Activated naive CD4-positive, alpha-beta T cell treated with anti-CD3 and anti-CD28 coated beads for 36 hours (primary cell): ENCODE results near the gene PLXNA2. TPM values are rescaled to one million over a fixed set of nuclear protein-coding genes. Genes with fewer than 3 reads are reported as not detected.

Experiments
- CTCF ChIA-PET: fragments of 350-600 bp; sonication (Branson Sonifier 250); formaldehyde crosslinking; loops from one replicate; lab custom pipeline; 2021; ENCODE audit warnings: antibody characterized with exemption; lab: Charles Lee
- DNase-seq: peaks from one replicate; pipeline ENCODE4 v3.0.0-alpha.2; 2020
- H3K27ac Mint-ChIP-seq: one replicate; pipeline ENCODE4 v1.8.0; 2021; ENCODE audit warnings: mild to moderate bottlenecking, mixed read lengths
- H3K27me3 Mint-ChIP-seq: one replicate; pipeline ENCODE4 v1.8.0; 2021; ENCODE audit warnings: low read depth, mixed read lengths
- H3K36me3 Mint-ChIP-seq: one replicate; pipeline ENCODE4 v1.8.0; 2021; ENCODE audit warnings: low read depth, mixed read lengths
- H3K4me1 Mint-ChIP-seq: one replicate; pipeline ENCODE4 v1.8.0; 2021; ENCODE audit warnings: low read depth, mixed read lengths
- H3K4me3 Mint-ChIP-seq: one replicate; pipeline ENCODE4 v1.8.0; 2021; ENCODE audit warnings: mild to moderate bottlenecking, moderate library complexity, mixed read lengths
- H3K9me3 Mint-ChIP-seq: one replicate; pipeline ENCODE4 v1.8.0; 2021; ENCODE audit warnings: mixed read lengths
- intact Hi-C: fragments of 100-400 bp; cut with micrococcal nuclease; formaldehyde crosslinking; loops from one replicate; pipeline ENCODE4 v1.15.1; 2023
- total RNA-seq, 2 experiments: library from RNA; stranded (reverse); gene quantifications; one replicate each; pipeline ENCODE4 v1.2.3, GENCODE V29; 2021

PLXNA2 gene
- total RNA-seq, 2 experiments from 2014 or later = 0.26 to 0.35 TPM

GRCh38 chr1:208156741-208157140 is 87.4 kb downstream of the PLXNA2 start:
- no peaks in the 10 kb centered on the region for H3K4me1 Mint-ChIP-seq
- CTCF ChIA-PET = interaction anchor here (1.2 kb wide), 1 partner anchor 135 kb away, joined by 4 read pairs; no protein-coding TSS in a partner anchor
- H3K27ac Mint-ChIP-seq = no peak overlapping the region
- H3K36me3 Mint-ChIP-seq = no peaks in the 10 kb centered on the region
- H3K27me3 Mint-ChIP-seq = peaks cover 2% of the 10 kb centered on the region
- DNase-seq = no peak
- intact Hi-C loops = no loop called here
- no peaks in the 10 kb centered on the region for H3K9me3 Mint-ChIP-seq
- no peak overlapping the region for H3K4me3 Mint-ChIP-seq

DNA sequence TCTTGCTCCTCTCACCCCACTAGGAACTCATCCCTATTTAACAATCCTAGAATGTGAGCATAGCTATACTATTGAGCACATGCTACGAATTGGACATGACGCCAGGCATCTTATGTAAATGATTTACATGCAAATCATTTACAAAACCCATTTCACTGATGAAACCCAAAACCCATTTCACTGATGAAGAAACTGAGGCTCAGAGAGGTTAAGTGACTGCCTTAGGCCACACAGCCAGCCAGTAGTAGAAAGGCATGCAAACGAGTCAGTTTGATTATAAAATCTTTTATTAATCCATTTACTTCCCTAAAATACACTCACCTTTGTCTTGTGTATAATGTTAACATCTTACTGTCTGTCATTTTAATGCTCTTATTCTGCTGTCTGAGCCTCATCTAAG is 87.9 kb downstream of the PLXNA2 start:
- intact Hi-C loops = no loop called here
- Mint-ChIP-seq H3K4me1 (no peaks in the 10 kb centered on the region), H3K4me3 (no peak overlapping the region), H3K36me3 (no peaks in the 10 kb centered on the region), H3K27ac (no peak overlapping the region), H3K27me3 (peaks cover 2% of the 10 kb centered on the region), H3K9me3 (no peaks in the 10 kb centered on the region)
- CTCF ChIA-PET = no interaction called here
- no peak for DNase-seq

DNA sequence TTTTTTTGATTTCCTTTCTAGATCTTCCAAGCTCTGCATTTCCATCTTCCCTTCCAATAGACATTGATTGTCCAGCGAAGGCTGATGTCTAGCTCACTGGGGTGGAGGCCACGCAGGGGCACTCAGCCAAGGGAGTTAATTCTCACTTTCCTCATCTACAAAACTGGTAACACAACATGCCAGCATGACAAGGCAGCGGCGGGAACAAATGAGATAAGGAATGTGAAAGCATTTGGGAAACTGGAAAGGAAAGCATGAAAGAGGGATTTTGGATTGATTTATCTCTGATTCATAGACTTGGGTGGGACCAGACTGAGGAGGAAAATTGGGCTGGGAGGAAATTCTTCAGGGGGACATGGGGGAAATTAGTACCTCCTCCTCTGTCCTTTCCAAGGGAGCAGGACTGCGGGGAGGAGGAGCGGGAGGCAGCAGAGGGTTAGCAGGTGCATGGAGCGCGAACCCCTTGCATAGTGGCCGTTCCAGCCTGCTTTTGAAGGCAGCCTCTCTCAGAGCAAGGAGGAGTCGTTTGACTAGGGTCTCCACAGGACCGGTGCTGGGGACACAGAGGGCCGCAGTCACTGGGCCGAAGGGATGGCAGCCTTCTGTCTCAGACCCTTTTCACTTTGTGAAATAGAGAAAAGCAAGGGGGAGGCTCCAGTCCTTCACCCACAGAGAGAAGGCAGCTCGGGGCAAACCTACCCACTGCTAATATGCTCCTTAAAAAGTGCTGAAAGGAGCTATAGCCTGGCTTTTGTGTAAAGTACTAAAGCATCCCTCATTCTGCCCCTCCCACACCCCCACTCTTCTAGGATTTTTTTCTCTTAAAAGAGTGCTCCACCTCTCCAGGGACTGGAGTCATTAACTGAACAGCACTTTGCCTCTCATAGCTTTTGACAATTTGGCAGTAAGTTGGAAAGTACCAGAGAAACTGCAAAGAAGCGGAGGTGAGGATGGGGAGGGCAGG is 89.2 kb downstream of the PLXNA2 start:
- Mint-ChIP-seq H3K4me3 (no peak overlapping the region), H3K27me3 (peaks cover 2% of the 10 kb centered on the region), H3K27ac (no peak overlapping the region), H3K4me1 (no peaks in the 10 kb centered on the region), H3K9me3 (no peaks in the 10 kb centered on the region), H3K36me3 (no peaks in the 10 kb centered on the region)
- CTCF ChIA-PET = interaction anchor here (1.8 kb wide), 1 partner anchor 23 kb away, joined by 4 read pairs; no protein-coding TSS in a partner anchor
- intact Hi-C loops = no loop called here
- DNase-seq = no peak

DNA sequence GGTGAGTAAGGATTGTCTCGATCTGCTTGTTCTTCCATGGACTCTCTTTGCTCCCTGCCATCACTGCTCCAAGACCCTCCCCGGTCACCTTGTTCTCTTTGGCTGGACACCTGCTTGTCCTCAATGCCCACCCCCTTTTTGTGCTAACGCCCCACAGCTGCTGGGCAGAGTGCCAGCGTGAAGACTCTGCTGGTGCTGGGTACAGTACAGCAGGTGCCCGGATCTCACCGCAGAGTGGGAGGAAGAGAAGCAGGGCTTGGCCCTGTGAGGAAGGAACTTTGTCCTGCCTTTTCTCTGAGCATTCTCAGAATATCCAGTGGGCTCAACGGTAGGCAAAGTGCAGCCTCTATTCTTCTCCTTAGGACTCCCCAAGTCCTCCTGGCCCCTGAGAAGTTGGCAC is 90.1 kb downstream of the PLXNA2 start:
- Mint-ChIP-seq H3K4me3 (no peak overlapping the region), H3K4me1 (no peaks in the 10 kb centered on the region), H3K9me3 (no peaks in the 10 kb centered on the region), H3K36me3 (no peaks in the 10 kb centered on the region), H3K27ac (no peak overlapping the region), H3K27me3 (peaks cover 2% of the 10 kb centered on the region)
- intact Hi-C loops = no loop called here
- CTCF ChIA-PET = interaction anchor here (1.8 kb wide), 1 partner anchor 22 kb away, joined by 4 read pairs; no protein-coding TSS in a partner anchor
- DNase-seq = no peak

DNA sequence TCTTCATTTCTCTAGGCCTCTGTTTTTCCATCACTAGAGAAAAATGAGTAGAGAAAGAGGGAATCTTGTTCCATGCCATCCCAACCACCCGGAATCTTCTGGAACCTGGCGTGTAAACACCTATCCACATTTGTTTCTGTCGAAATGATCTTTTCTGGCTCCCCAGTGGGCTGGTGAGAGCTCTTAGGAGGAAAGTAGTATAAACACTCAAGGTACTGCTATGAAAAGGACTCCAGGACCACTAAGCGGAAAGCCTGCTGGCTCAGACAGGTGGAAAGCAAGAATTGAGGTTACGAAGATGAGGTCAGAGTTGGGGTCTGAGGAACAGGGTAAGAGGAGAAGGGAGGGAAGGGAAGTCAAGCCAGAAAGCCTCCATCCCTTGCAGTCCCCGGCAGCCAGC is 90.8 kb downstream of the PLXNA2 start:
- DNase-seq = no peak
- Mint-ChIP-seq H3K27me3 (peaks cover 2% of the 10 kb centered on the region), H3K36me3 (no peaks in the 10 kb centered on the region), H3K9me3 (no peaks in the 10 kb centered on the region), H3K4me3 (no peak overlapping the region), H3K27ac (no peak overlapping the region), H3K4me1 (no peaks in the 10 kb centered on the region)
- intact Hi-C loops = no loop called here
- CTCF ChIA-PET = interaction anchor here (0.8 kb wide), 1 partner anchor 92 kb away, joined by 3 read pairs; no protein-coding TSS in a partner anchor

- no peak for DNase-seq
- Mint-ChIP-seq H3K27ac (no peak overlapping the region), H3K36me3 (no peaks in the 10 kb centered on the region), H3K9me3 (no peaks in the 10 kb centered on the region), H3K4me3 (no peak overlapping the region), H3K4me1 (no peaks in the 10 kb centered on the region), H3K27me3 (no peaks in the 10 kb centered on the region)
- intact Hi-C loops = no loop called here
- CTCF ChIA-PET = interaction anchor here (2.8 kb wide), 1 partner anchor 20 kb away, joined by 10 read pairs; no protein-coding TSS in a partner anchor
These were observed 92.2 kb downstream of the PLXNA2 start for GRCh38 chr1:208151728-208152598.

DNA sequence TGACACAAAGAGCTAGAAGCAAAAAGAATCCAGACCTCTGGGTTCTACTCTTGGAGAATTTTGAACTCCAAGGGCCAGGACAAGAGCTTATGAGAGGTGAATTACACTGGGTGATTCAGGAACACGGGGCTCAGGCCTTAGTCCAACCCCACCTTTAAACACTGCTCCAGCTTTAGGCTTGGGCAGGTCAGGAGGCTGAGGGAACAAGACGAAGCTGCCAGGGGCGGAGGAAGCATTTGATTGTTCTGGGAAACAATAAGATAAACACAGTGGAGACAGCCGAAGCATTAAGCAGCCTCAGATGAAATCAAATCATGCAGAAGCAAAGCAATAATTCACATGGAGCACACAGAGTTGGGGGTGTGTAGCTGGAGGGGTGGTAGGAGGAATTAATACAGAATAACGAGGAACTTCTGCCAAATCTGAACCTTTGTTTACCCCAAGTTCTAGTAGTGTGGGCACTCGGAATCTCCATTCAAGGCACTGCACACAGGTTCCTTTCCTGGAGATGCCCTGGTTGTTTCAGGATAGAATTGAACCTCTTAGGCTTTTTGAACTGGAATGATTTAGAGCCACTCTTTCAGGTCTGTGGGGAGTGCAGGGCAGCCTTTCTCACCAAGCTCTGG is 93.2 kb downstream of the PLXNA2 start:
- CTCF ChIA-PET = interaction anchor here (1.8 to 2.8 kb wide), 2 partner anchors 19 to 129 kb away, joined by 5 to 10 read pairs; no protein-coding TSS in a partner anchor
- H3K27me3 Mint-ChIP-seq = no peaks in the 10 kb centered on the region
- intact Hi-C loops = no loop called here

DNA sequence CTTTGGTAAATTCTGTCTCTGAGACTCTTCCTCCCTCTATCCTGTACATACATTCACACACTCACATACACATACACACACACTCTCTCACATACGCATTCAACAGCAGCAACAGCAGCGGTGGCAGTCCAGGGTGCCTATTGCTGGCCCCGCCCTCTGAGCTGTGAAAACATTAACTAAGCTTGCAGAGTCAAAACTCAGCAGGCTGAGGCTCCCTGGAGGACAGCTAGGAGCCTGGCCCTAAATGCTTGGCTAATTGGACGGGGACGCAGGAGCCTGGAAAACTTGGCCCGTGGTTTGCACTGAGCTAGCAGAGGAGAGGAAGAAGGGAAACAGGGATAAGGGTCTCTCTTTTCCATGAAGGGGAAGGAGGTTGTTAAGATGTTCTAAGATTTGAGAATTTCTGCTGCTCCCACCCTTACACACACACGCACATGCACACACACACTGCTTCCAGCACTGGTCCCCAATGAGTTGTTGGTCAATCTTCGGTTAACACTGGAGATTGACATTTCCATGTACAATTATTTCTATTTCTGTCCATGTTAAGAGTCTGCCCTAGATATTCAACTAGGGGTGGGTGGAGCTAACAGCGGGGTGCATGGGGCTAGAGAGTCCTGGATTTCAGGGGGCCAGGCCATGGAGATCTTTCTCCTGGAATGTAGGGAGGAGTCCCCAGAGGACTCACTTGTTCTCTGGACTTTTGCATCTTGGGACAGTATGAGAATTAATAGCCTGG is 94.2 kb downstream of the PLXNA2 start:
- no peak overlapping the region for H3K27ac Mint-ChIP-seq
- no peak for DNase-seq
- no peak overlapping the region for H3K4me3 Mint-ChIP-seq
- no peaks in the 10 kb centered on the region for H3K27me3 Mint-ChIP-seq
- no peaks in the 10 kb centered on the region for H3K36me3 Mint-ChIP-seq
- CTCF ChIA-PET = interaction anchor here (1.8 to 2.8 kb wide), 2 partner anchors 18 to 128 kb away, joined by 5 to 10 read pairs; no protein-coding TSS in a partner anchor
- no peaks in the 10 kb centered on the region for H3K4me1 Mint-ChIP-seq
- no peaks in the 10 kb centered on the region for H3K9me3 Mint-ChIP-seq
- intact Hi-C loops = no loop called here

More for the DNA sequence above, 93.2 kb downstream of the PLXNA2 start:
- Mint-ChIP-seq H3K4me3 (no peak overlapping the region), H3K36me3 (no peaks in the 10 kb centered on the region), H3K9me3 (no peaks in the 10 kb centered on the region), H3K4me1 (no peaks in the 10 kb centered on the region), H3K27ac (no peak overlapping the region)
- DNase-seq = no peak

GRCh38 chr1:208149213-208149612 is 95.0 kb downstream of the PLXNA2 start:
- H3K27me3 Mint-ChIP-seq = no peaks in the 10 kb centered on the region
- CTCF ChIA-PET = interaction anchor here (1.8 kb wide), 1 partner anchor 127 kb away, joined by 5 read pairs; no protein-coding TSS in a partner anchor

DNA sequence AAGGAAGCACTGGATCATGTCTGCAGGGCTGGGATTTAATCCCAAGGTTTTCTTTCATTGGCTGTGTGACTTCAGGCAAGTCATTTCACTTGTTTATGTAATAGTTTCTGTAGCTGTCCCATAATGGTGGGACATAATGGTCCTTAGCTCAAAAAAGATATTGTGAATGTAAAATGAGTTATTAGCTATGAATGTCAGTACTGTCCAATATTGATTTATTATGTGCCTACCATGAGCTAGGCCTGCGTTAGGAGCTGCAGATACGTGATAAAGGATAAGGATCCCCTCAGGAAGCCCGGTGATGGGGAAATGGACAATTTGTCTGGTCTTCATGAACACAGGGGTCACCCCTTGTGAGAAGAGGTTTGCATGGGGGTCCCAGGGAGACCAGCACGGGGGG is 95.8 kb downstream of the PLXNA2 start:
- no peaks in the 10 kb centered on the region for H3K27me3 Mint-ChIP-seq
- CTCF ChIA-PET = interaction anchor here (2.9 kb wide), 1 partner anchor 17 kb away, joined by 13 read pairs; no protein-coding TSS in a partner anchor
- no peaks in the 10 kb centered on the region for H3K36me3 Mint-ChIP-seq
- no peak for DNase-seq
- no peak overlapping the region for H3K27ac Mint-ChIP-seq
- H3K4me1 Mint-ChIP-seq = no peaks in the 10 kb centered on the region
- H3K4me3 Mint-ChIP-seq = no peak overlapping the region
- H3K9me3 Mint-ChIP-seq = no peaks in the 10 kb centered on the region
- intact Hi-C loops = no loop called here

More at GRCh38 chr1:208149213-208149612, 95.0 kb downstream of the PLXNA2 start:
- intact Hi-C loops = no loop called here
- Mint-ChIP-seq H3K4me3 (no peak overlapping the region), H3K36me3 (no peaks in the 10 kb centered on the region), H3K4me1 (no peaks in the 10 kb centered on the region), H3K9me3 (no peaks in the 10 kb centered on the region), H3K27ac (no peak overlapping the region)
- no peak for DNase-seq

- Mint-ChIP-seq H3K36me3 (no peaks in the 10 kb centered on the region), H3K4me3 (no peak overlapping the region), H3K9me3 (no peaks in the 10 kb centered on the region), H3K27ac (no peak overlapping the region), H3K4me1 (no peaks in the 10 kb centered on the region), H3K27me3 (no peaks in the 10 kb centered on the region)
- no peak for DNase-seq
- intact Hi-C loops = no loop called here
- CTCF ChIA-PET = interaction anchor here (0.6 to 2.9 kb wide), 2 partner anchors 15 to 72 kb away, joined by 4 to 13 read pairs; no protein-coding TSS in a partner anchor
These were observed 97.5 kb downstream of the PLXNA2 start for GRCh38 chr1:208146650-208147049.
